Activated naive CD8-positive, alpha-beta T cell treated with anti-CD3 and anti-CD28 coated beads, Interleukin-2, amount 10 ng/mL, durations not matched to agents 7 days and 5 days (primary cell): ENCODE measurements around the gene LOC128125822.
"Not testable (repeated sequence)": the region's sequence is repeated elsewhere in the genome, so short reads cannot be mapped to it uniquely, and the experiment has no call there.

Experiments
- ATAC-seq: fragments of 150-1000 bp; cut with Tn5 transposase; one replicate; pipeline ENCODE4 v1.10.0; 2021; ENCODE audit warnings: low read depth, moderate library complexity
- POLR2A ChIA-PET: fragments of 350-600 bp; sonication (Branson Sonifier 250); formaldehyde crosslinking; loops from one replicate; lab custom pipeline; 2021; ENCODE audit warnings: antibody characterized with exemption; lab: Charles Lee
- DNase-seq: peaks from one replicate; pipeline ENCODE4 v3.0.0; 2021
- H3K27ac Mint-ChIP-seq: one replicate; pipeline ENCODE4 v1.8.0; 2022; ENCODE audit warnings: mild to moderate bottlenecking, mixed read lengths
- H3K27me3 Mint-ChIP-seq: one replicate; pipeline ENCODE4 v1.8.0; 2022; ENCODE audit warnings: mild to moderate bottlenecking, moderate library complexity, mixed read lengths
- H3K36me3 Mint-ChIP-seq: one replicate; pipeline ENCODE4 v1.8.0; 2021; ENCODE audit warnings: mild to moderate bottlenecking, mixed read lengths
- H3K4me1 Mint-ChIP-seq: one replicate; pipeline ENCODE4 v1.8.0; 2021; ENCODE audit warnings: mixed read lengths
- H3K4me3 Mint-ChIP-seq: one replicate; pipeline ENCODE4 v1.8.0; 2022; ENCODE audit warnings: mild to moderate bottlenecking, moderate library complexity, mixed read lengths
- H3K9me3 Mint-ChIP-seq: one replicate; pipeline ENCODE4 v1.8.0; 2021; ENCODE audit warnings: mixed read lengths

LOC128125822 gene

DNA sequence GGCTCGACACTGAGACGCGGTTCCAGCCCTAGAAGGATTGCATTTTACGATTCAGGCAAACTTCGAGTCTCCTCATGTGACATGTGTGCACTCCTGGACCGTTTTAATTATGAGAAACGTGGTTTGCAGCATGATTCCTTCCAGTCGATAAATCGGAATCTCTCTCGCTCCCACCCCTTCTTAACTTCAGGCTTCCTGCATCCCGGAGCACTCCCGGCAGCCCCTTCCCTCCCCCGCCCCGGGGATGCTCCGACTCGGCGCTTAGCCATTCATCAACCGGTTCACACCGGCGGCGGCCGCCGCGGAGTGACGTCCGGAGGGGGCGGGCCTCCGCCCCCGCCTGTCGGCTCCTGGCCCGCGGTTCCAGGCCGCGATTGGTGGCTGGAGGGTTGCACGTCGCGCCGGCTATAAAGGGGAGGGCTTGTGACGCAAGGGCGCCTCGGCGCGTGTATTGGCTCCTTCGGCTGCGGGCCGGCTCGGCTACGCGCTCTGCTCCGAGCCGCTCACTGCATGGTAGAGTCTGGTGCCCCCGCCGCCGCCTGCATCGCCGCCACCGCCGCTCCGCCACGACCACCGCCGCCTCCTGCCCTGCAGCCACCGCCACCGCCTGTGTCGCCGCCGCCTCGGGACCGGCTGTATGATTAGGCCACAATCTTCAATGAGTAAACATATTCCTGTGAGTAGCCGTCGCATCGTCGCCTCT lies at the start of gene LOC128125822, which contains the start of gene PTP4A1:
TSS of gene LOC128125822 (plus strand) at position 437 of the 703 bp plus-strand sequence.
TSS of gene PTP4A1 (plus strand) at position 437 of the 703 bp plus-strand sequence. CDS start 4,401 bp downstream, outside the sequence.
- Mint-ChIP-seq H3K27me3 (no peaks in the 10 kb centered on the region), H3K9me3 (no peaks in the 10 kb centered on the region), H3K27ac (peak within 1 kb of the TSS; percentile 97), H3K4me3 (peak within 1 kb of the TSS; percentile 97), H3K4me1 (peaks cover 30% of the 10 kb centered on the region), H3K36me3 (peaks cover 14% of the 10 kb centered on the region)
- POLR2A ChIA-PET, result interaction anchor here (1.1 to 1.2 kb wide), 2 partner anchors 63 to 96 kb away, joined by 3 to 5 read pairs; partner anchors contain the start of gene PHF3
- DNase-seq, result peak; percentile 96
- peak; percentile 93 for ATAC-seq

DNA sequence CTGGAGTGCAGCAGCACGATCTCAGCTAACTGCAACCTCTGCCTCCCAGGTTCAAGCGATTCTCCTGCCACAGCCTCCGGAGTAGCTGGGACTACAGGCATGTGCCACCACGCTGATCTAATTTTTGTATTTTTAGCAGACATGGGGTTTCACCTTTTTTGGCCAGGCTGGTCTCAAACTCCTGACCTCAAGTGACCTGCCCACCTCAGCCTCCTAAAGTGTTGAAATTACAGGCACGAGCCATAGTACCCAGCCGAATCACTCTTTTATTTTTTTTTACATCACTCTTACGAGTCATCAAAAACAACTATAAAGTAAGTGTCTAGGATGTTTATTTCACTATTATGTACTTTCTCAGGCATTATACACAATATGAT lies 49.4 kb upstream of the LOC128125822 start:
- not testable (repeated sequence) for H3K4me3 Mint-ChIP-seq, H3K36me3 Mint-ChIP-seq, H3K9me3 Mint-ChIP-seq, DNase-seq, H3K27me3 Mint-ChIP-seq, ATAC-seq, H3K27ac Mint-ChIP-seq
- peaks cover 25% of the 10 kb centered on the region for H3K4me1 Mint-ChIP-seq
- POLR2A ChIA-PET, result interaction anchor here (0.6 kb wide), 1 partner anchor 37 kb away, joined by 7 read pairs; no protein-coding TSS in a partner anchor

DNA sequence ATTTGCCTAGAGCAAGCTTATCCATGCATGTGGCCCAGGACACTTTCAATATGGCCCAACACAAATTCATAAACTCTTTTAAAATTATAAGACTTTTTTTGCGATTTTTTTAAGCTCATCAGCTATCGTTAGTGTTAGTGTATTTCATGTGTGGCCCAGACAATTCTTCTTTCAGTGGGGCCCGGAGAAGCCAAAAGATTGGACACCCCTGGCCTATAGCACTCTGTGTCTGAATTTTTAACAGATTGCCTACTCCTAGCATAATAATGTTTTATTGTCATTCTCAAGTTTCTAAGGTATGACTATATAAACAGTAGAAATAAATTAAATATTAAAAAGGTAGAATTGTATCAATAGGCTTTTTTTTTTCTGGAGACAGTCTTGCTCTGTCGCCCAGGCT lies 48.6 kb upstream of the LOC128125822 start:
- POLR2A ChIA-PET, result interaction anchor here (0.6 kb wide), 1 partner anchor 36 kb away, joined by 7 read pairs; no protein-coding TSS in a partner anchor
- peaks cover 1% of the 10 kb centered on the region for H3K27me3 Mint-ChIP-seq
- DNase-seq, result no peak

DNA sequence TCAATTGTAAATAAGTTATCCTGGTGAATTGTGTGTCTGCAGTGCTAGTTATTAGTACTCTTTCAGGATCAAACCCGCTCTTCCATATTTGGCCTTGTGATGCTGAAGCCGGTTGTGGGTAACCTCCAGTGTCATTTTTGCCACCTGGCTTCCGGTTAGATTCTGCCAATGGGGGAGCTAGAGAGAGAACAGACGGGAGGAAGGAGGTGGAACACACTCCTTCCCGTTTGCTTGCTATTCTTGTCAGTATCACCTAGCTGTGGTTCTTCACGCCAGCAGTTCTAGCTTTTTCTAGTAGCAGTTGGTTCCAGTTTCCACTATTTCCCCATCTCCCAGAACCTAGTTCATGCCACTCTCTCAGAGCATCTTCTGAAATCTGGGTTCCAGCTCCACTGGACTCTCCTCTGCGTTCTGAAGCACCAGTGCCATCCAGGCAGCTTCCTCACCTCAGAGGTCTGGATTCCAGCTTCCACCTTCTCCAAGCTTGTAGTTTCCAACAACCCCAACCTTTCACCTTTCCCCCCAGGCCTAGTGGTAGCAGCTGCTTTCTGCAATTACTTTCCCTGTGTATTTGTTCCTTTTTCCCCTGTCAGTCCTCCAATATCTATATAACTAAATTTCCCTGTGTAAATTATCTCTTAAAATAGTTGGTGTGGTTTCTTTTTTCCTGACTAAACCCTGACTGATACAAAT lies 46.9 kb upstream of the LOC128125822 start:
- peaks cover 1% of the 10 kb centered on the region for H3K27me3 Mint-ChIP-seq
- peaks cover 33% of the 10 kb centered on the region for H3K4me1 Mint-ChIP-seq
- DNase-seq (no peak), ATAC-seq (no peak)
- peak overlapping the region; percentile 4 for H3K27ac Mint-ChIP-seq
- POLR2A ChIA-PET, result no interaction called here
- H3K9me3 Mint-ChIP-seq, result peaks cover 3% of the 10 kb centered on the region
- peaks cover 7% of the 10 kb centered on the region for H3K36me3 Mint-ChIP-seq
- H3K4me3 Mint-ChIP-seq, result no peak overlapping the region

More for the DNA sequence above, 48.6 kb upstream of the LOC128125822 start:
- ATAC-seq, result no peak
- H3K36me3 Mint-ChIP-seq, result peaks cover 9% of the 10 kb centered on the region
- H3K4me3 Mint-ChIP-seq, result no peak overlapping the region
- H3K4me1 Mint-ChIP-seq, result peaks cover 30% of the 10 kb centered on the region
- no peak overlapping the region for H3K27ac Mint-ChIP-seq
- H3K9me3 Mint-ChIP-seq, result peaks cover 3% of the 10 kb centered on the region

- Mint-ChIP-seq H3K4me1 (peaks cover 36% of the 10 kb centered on the region), H3K36me3 (peaks cover 12% of the 10 kb centered on the region), H3K4me3 (no peak overlapping the region), H3K27ac (no peak overlapping the region), H3K27me3 (no peaks in the 10 kb centered on the region), H3K9me3 (peaks cover 3% of the 10 kb centered on the region)
- no peak for DNase-seq
- ATAC-seq, result no peak
- POLR2A ChIA-PET, result no interaction called here
Observed at GRCh38 chr6:63526931-63527330, 45.3 kb upstream of the LOC128125822 start.

DNA sequence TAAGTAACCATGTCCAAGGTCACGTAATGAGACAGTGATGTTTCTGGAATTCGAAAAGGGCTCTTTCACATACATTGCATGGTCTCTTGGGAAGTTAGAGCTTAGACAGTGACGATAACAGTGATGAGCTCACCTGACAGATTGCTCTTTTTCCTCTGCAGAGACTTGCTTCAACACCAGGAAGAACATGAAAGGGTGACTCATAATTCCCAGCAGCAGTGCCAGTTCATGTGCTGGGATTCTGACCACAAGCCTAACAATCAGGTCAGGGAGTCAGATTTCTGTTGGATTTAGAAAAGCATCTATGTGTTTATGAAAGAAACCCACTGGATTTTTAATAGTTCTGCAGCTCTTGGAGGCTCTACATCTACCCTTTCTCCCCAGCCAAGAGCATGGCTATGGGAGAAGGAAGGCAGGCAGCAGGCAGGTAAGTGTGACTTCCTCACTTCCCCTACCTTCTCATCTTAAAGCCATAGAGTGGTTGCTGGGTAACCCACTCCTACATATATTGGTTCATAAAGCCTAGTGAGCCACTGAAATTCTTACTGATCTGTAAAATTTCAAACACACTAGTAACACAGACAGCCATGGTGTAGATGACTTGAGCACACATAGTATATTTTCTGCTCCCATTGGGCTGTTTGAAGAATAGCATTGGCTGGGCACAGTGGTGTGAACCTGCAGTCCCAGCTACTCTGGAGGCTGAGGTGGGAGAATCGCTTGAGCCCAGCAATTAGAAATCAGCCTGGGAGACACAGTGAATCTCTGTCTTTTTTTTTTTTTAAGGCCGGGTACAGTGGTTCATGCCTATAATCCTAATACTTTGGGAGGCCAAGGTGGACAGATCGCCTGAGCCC lies 44.4 kb upstream of the LOC128125822 start:
- POLR2A ChIA-PET, result no interaction called here
- no peaks in the 10 kb centered on the region for H3K27me3 Mint-ChIP-seq
- DNase-seq, result no peak
- peak overlapping the region; percentile 86 for H3K27ac Mint-ChIP-seq
- H3K4me3 Mint-ChIP-seq, result peak overlapping the region; percentile 50
- peaks cover 36% of the 10 kb centered on the region for H3K4me1 Mint-ChIP-seq
- peaks cover 3% of the 10 kb centered on the region for H3K9me3 Mint-ChIP-seq
- ATAC-seq, result peak; percentile 23
- H3K36me3 Mint-ChIP-seq, result peaks cover 12% of the 10 kb centered on the region

GRCh38 chr6:63529498-63529897 lies 42.8 kb upstream of the LOC128125822 start:
- Mint-ChIP-seq H3K4me1 (peaks cover 36% of the 10 kb centered on the region), H3K9me3 (peaks cover 3% of the 10 kb centered on the region), H3K4me3 (peak overlapping the region; percentile 77), H3K27me3 (no peaks in the 10 kb centered on the region), H3K27ac (peak overlapping the region; percentile 97), H3K36me3 (peaks cover 12% of the 10 kb centered on the region)
- DNase-seq (no peak), ATAC-seq (peak; percentile 94)
- POLR2A ChIA-PET, result interaction anchor here (0.9 to 1.2 kb wide), 3 partner anchors 13 to 45 kb away, joined by 3 to 6 read pairs (median 4); no protein-coding TSS in a partner anchor

DNA sequence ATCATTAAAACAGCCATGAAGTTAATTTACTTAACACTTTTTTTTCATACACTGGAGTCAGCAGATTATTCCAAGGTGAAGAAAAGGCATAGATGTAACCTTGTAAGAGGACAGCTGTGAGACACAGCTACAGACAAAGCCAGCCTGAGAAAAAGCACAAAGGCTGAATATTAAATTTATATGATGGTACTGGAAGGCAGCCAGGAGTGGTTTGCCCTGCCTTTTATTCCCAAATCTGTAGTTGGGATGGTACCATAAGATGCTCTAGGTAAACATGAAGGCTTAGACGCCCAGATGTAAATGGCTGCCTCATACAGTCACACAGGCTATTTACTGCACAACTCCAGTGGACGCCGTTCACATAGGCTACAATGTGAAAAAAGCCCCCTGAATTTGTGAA lies 42.1 kb upstream of the LOC128125822 start:
- ATAC-seq, result no peak
- POLR2A ChIA-PET, result interaction anchor here (0.9 to 1.2 kb wide), 3 partner anchors 14 to 44 kb away, joined by 3 to 6 read pairs (median 4); no protein-coding TSS in a partner anchor
- H3K36me3 Mint-ChIP-seq, result peaks cover 10% of the 10 kb centered on the region
- no peaks in the 10 kb centered on the region for H3K27me3 Mint-ChIP-seq
- no peak overlapping the region for H3K4me3 Mint-ChIP-seq
- peak overlapping the region; percentile 97 for H3K27ac Mint-ChIP-seq
- peaks cover 2% of the 10 kb centered on the region for H3K9me3 Mint-ChIP-seq
- DNase-seq, result no peak
- peaks cover 34% of the 10 kb centered on the region for H3K4me1 Mint-ChIP-seq

DNA sequence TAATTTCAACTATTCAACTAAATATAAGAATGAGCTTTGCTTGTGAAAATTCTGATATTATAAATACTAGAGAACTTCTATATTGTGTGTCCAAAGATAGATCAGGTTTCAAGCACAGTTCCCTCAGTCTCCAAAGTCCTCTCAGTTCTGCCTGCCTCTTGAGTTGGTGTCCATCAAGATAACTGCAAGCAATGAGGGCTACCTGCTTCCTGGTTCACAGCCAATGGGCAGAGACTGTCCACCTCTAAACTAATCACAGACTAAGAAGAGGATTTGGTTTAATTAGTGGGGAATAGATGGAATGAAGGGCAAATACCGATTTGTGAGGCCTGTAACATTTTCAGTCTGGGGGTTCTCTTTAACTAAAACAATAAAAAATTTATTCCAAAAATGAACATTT lies 41.3 kb upstream of the LOC128125822 start:
- no peaks in the 10 kb centered on the region for H3K9me3 Mint-ChIP-seq
- H3K27ac Mint-ChIP-seq, result no peak overlapping the region
- H3K36me3 Mint-ChIP-seq, result peaks cover 5% of the 10 kb centered on the region
- ATAC-seq, result no peak
- H3K27me3 Mint-ChIP-seq, result no peaks in the 10 kb centered on the region
- POLR2A ChIA-PET, result no interaction called here
- H3K4me3 Mint-ChIP-seq, result no peak overlapping the region
- no peak for DNase-seq
- peaks cover 29% of the 10 kb centered on the region for H3K4me1 Mint-ChIP-seq

DNA sequence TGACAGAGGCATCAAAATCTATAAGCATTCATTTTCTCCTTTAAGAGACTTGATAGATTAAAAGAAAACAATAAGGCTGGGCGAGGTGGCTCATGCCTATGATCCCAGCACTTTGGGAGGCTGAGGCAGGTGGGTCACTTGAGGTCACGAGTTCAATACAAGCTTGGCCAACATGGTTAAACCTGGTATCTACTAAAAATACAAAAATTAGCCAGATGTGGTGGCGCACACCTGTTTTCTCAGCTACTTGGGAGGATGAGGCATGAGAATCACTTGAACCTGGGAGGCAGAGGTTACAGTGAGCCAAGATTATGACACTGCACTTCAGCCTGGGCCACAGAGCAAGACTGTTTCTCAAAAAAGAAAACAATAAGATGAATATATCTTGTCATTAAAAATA lies 39.3 kb upstream of the LOC128125822 start:
- POLR2A ChIA-PET, result interaction anchor here (0.5 kb wide), 1 partner anchor 24 kb away, joined by 3 read pairs; no protein-coding TSS in a partner anchor
- H3K4me3 Mint-ChIP-seq, result no peak overlapping the region
- peaks cover 5% of the 10 kb centered on the region for H3K36me3 Mint-ChIP-seq
- H3K27me3 Mint-ChIP-seq, result peaks cover 4% of the 10 kb centered on the region
- no peak overlapping the region for H3K27ac Mint-ChIP-seq
- H3K9me3 Mint-ChIP-seq, result no peaks in the 10 kb centered on the region
- peaks cover 20% of the 10 kb centered on the region for H3K4me1 Mint-ChIP-seq
- ATAC-seq, result no peak
- no peak for DNase-seq

- no peak for ATAC-seq
- Mint-ChIP-seq H3K4me3 (no peak overlapping the region), H3K9me3 (no peaks in the 10 kb centered on the region), H3K4me1 (peaks cover 16% of the 10 kb centered on the region), H3K27ac (no peak overlapping the region), H3K36me3 (peaks cover 5% of the 10 kb centered on the region), H3K27me3 (peaks cover 4% of the 10 kb centered on the region)
- POLR2A ChIA-PET, result no interaction called here
- no peak for DNase-seq
Observed at GRCh38 chr6:63533952-63534351, 38.3 kb upstream of the LOC128125822 start.

GRCh38 chr6:63537201-63537958 lies 34.9 kb upstream of the LOC128125822 start:
- ATAC-seq, result no peak
- no peak overlapping the region for H3K27ac Mint-ChIP-seq
- H3K36me3 Mint-ChIP-seq, result peaks cover under 1% of the 10 kb centered on the region
- no peak for DNase-seq
- peaks cover 2% of the 10 kb centered on the region for H3K9me3 Mint-ChIP-seq
- H3K4me3 Mint-ChIP-seq, result no peak overlapping the region
- POLR2A ChIA-PET, result no interaction called here
- peaks cover 22% of the 10 kb centered on the region for H3K27me3 Mint-ChIP-seq
- no peaks in the 10 kb centered on the region for H3K4me1 Mint-ChIP-seq
